Measurements from ENCODE around the gene INPP5E. TPM values are rescaled to one million over a fixed set of nuclear protein-coding genes. Genes with fewer than 3 reads are reported as not detected.

The INPP5E gene
- total RNA-seq, 1 donor = 8.3 TPM

DNA sequence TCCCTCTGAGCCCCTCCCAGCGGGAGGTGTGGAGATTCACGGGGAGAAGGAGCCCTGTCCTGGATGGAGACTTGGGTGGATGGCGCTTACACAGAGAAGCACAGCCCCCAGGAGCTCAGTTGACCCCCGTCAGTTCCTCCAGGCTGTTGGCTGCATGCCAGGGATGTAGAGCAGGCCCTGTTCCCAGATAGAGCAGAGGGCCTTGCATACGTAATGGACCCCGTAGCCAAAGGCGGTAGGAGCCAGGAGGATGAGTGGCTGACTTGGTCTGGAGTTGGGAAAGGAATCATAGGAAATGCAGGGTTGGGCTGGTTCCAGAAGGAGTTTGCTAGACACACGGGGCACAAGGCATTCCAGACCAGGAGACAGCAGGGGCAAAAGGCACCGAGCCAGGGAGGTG, 26.7 kb downstream of the INPP5E start:
- H4K20me1 ChIP-seq (ENCODE audit: insufficient read depth, low read length) = peaks cover 43% of the 10 kb centered on the region
- peaks cover 56% of the 10 kb centered on the region for H3K36me3 ChIP-seq (ENCODE audit: insufficient read depth, low read length)
- H3K4me1 ChIP-seq (ENCODE audit: insufficient read depth, low read length) = peaks cover 20% of the 10 kb centered on the region
- no peaks in the 10 kb centered on the region for H3K27me3 ChIP-seq (ENCODE audit: insufficient read depth, low read length)
- H3K9me3 ChIP-seq (ENCODE audit: low read depth, low read length) = no peaks in the 10 kb centered on the region
- H3K27ac ChIP-seq (ENCODE audit: low read depth, low read length) = no peak overlapping the region
- DNase-seq (ENCODE audit: insufficient read length, low spot score, missing footprints) = no peak
- H3K79me2 ChIP-seq (ENCODE audit: insufficient read depth, low read length) = peaks cover 78% of the 10 kb centered on the region
- no peak overlapping the region for H2AFZ ChIP-seq (ENCODE audit: low read length)
- no peak overlapping the region for H3K4me2 ChIP-seq (ENCODE audit: insufficient read depth, low read length)
- TF ChIP-seq, protein P1, sequence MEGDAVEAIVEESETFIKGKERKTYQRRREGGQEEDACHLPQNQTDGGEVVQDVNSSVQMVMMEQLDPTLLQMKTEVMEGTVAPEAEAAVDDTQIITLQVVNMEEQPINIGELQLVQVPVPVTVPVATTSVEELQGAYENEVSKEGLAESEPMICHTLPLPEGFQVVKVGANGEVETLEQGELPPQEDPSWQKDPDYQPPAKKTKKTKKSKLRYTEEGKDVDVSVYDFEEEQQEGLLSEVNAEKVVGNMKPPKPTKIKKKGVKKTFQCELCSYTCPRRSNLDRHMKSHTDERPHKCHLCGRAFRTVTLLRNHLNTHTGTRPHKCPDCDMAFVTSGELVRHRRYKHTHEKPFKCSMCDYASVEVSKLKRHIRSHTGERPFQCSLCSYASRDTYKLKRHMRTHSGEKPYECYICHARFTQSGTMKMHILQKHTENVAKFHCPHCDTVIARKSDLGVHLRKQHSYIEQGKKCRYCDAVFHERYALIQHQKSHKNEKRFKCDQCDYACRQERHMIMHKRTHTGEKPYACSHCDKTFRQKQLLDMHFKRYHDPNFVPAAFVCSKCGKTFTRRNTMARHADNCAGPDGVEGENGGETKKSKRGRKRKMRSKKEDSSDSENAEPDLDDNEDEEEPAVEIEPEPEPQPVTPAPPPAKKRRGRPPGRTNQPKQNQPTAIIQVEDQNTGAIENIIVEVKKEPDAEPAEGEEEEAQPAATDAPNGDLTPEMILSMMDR (IDR thresholded peaks at IDR 0.05; ENCODE audit: extremely low read depth, low read depth, low read length) = no peak
- H3K4me3 ChIP-seq (ENCODE audit: insufficient read depth, low read length) = no peak overlapping the region

DNA sequence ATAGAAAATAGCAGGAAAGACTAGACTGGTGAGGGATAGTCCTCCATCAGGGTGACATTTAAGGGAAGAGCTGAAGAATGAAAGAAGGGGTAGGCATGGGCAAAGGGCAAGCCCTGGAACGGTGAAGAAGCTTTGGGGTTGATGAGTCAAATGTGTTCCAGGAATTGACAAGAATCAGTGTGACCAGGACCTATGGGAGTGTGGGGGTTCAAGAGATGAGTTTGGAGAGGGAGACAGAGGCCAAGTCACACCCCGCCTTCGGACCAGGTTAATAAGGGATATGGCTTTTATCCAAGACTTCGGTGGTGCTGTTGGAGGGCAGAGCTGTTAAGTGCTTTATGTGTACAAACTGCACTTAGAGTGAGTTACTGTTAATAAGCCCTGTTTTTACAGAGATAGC, 28.3 kb downstream of the INPP5E start:
- no peaks in the 10 kb centered on the region for H3K9me3 ChIP-seq (ENCODE audit: low read depth, low read length)
- H4K20me1 ChIP-seq (ENCODE audit: insufficient read depth, low read length) = peaks cover 40% of the 10 kb centered on the region
- TF ChIP-seq, protein P1 (IDR thresholded peaks at IDR 0.05; ENCODE audit: extremely low read depth, low read depth, low read length) = no peak
- H3K36me3 ChIP-seq (ENCODE audit: insufficient read depth, low read length) = peaks cover 53% of the 10 kb centered on the region
- H3K27ac ChIP-seq (ENCODE audit: low read depth, low read length) = peak overlapping the region; percentile 96
- peaks cover 77% of the 10 kb centered on the region for H3K79me2 ChIP-seq (ENCODE audit: insufficient read depth, low read length)
- H3K4me2 ChIP-seq (ENCODE audit: insufficient read depth, low read length) = peak overlapping the region; percentile 99
- no peak overlapping the region for H2AFZ ChIP-seq (ENCODE audit: low read length)
- DNase-seq (ENCODE audit: insufficient read length, low spot score, missing footprints) = no peak
- peak overlapping the region; percentile 97 for H3K4me3 ChIP-seq (ENCODE audit: insufficient read depth, low read length)
- no peaks in the 10 kb centered on the region for H3K27me3 ChIP-seq (ENCODE audit: insufficient read depth, low read length)
- peaks cover 20% of the 10 kb centered on the region for H3K4me1 ChIP-seq (ENCODE audit: insufficient read depth, low read length)

GRCh38 chr9:136410500-136411287, 29.0 kb downstream of the INPP5E start, which contains the start of the genes ENTR1 and PMPCA:
Gene ENTR1 (minus strand): TSS chr9:136410614. CDS start chr9:136410397, 217 bp downstream.
Gene PMPCA (plus strand): TSS chr9:136410658. CDS start chr9:136410669, 11 bp downstream.
- Histone ChIP-seq H3K27me3 (ENCODE audit: insufficient read depth, low read length) (no peaks in the 10 kb centered on the region), H3K27ac (ENCODE audit: low read depth, low read length) (peak within 1 kb of the TSS; percentile 96), H3K4me2 (ENCODE audit: insufficient read depth, low read length) (peak within 1 kb of the TSS; percentile 99), H3K79me2 (ENCODE audit: insufficient read depth, low read length) (peaks cover 71% of the 10 kb centered on the region), H4K20me1 (ENCODE audit: insufficient read depth, low read length) (peaks cover 40% of the 10 kb centered on the region), H3K4me3 (ENCODE audit: insufficient read depth, low read length) (peak within 1 kb of the TSS; percentile 97), H3K4me1 (ENCODE audit: insufficient read depth, low read length) (peaks cover 20% of the 10 kb centered on the region), H2AFZ (ENCODE audit: low read length) (peak within 1 kb of the TSS; percentile 77), H3K36me3 (ENCODE audit: insufficient read depth, low read length) (peaks cover 51% of the 10 kb centered on the region), H3K9me3 (ENCODE audit: low read depth, low read length) (no peaks in the 10 kb centered on the region)
- TF ChIP-seq, protein P1 (IDR thresholded peaks at IDR 0.05; ENCODE audit: extremely low read depth, low read depth, low read length) = no peak
- peak; percentile 100 for DNase-seq (ENCODE audit: insufficient read length, low spot score, missing footprints)

All from osteoblast (primary cell).